ENCODE results near the gene ZC4H2. TPM values are rescaled to one million over a fixed set of nuclear protein-coding genes. Genes with fewer than 3 reads are reported as not detected.
A peak's percentile ranks its signal among the peaks of the same experiment; 100 is the strongest.

The ZC4H2 gene
- total and polyA plus RNA-seq, 2 of the 13 experiments (the other 11 are each of a cell fraction or from before 2014, with no cell fraction given), result 6.1 to 12.8 TPM

GRCh38 chrX:64994131-64994798, 18.0 kb upstream of the ZC4H2 start:
- H3K9ac ChIP-seq (ENCODE audit: insufficient read depth, low read depth, low read length), result no peak overlapping the region
- no peaks in the 10 kb centered on the region for H3K36me3 ChIP-seq (replicated peaks in 1 of 2; ENCODE audit: control insufficient read depth in 1 of 2, insufficient read depth in 2 of 2, low read length in 2 of 2)
- FAIRE-seq (no peak), DNase-seq (ENCODE audit: low spot score) (peak; percentile 10), ATAC-seq (no peak; the same call in 1 of the 3 replicates)
- H3K27ac ChIP-seq (ENCODE audit: extremely low read length, insufficient read depth, low read length), result no peak overlapping the region
- intact Hi-C loops (cut with micrococcal nuclease; ENCODE audit: unreplicated experiment), result no loop called here
- no peak overlapping the region for H2AFZ ChIP-seq (ENCODE audit: low read length)
- no peaks in the 10 kb centered on the region for H3K79me2 ChIP-seq (ENCODE audit: insufficient read depth, low read length)
- no peaks in the 10 kb centered on the region for H4K20me1 ChIP-seq (ENCODE audit: insufficient read depth, low read length)
- no peak overlapping the region for H3K4me3 ChIP-seq (replicated peaks in 1 of 3; ENCODE audit: insufficient read depth in 1 of 3, low read depth in 2 of 3, low read length in 3 of 3)
- no TSS peak for BruUV-seq (replicated peaks)
- in situ Hi-C loops (cut with HindIII; ENCODE audit: extremely low pct_ligation_motif_present, low pct_unique_long_range_greater_than_20kb), result no loop called here
- H3K4me1 ChIP-seq (ENCODE audit: insufficient read depth, low read length), result peaks cover 5% of the 10 kb centered on the region; the same call in 1 of the 2 replicates
- H3K9me3 ChIP-seq (ENCODE audit: low read length), result no peaks in the 10 kb centered on the region
- 5% methylated on average over 2 of the region's 2 CpGs for WGBS (ENCODE audit: low lambda C conversion rate)
- H3K27me3 ChIP-seq (ENCODE audit: control insufficient read depth in 1 of 2, insufficient read depth in 2 of 2, low read length in 2 of 2), result no peaks in the 10 kb centered on the region
- no peak overlapping the region for H3K4me2 ChIP-seq (ENCODE audit: low read depth, low read length)
- TF ChIP-seq CEBPB (IDR thresholded peaks at IDR 0.05; ENCODE audit: borderline replicate concordance, low read depth, low read length) (peak; percentile 47; the same call in 1 of the 2 replicates), NCOR1 (IDR thresholded peaks at IDR 0.05; ENCODE audit: borderline replicate concordance, low read length) (peak; percentile 61; the same call in 1 of the 2 replicates), ZIK1 (CRISPR knock-in tag; IDR thresholded peaks at IDR 0.05; ENCODE audit: borderline replicate concordance, low read depth) (no peak), RARA (CRISPR knock-in tag; IDR thresholded peaks at IDR 0.05) (peak; percentile 70), TBL1XR1 (IDR thresholded peaks at IDR 0.05; ENCODE audit: borderline replicate concordance, low read length, partially characterized antibody) (peak; percentile 74), SKI (IDR thresholded peaks at IDR 0.05; ENCODE audit: partially characterized antibody) (peak; percentile 64), ATF6 (CRISPR knock-in tag; conservative IDR thresholded peaks at IDR 0.05) (no peak), NFIC (IDR thresholded peaks at IDR 0.05; ENCODE audit: low read length) (0 out of 2 replicates have a peak, but pooled peaks have one; percentile 26), BCL6 (CRISPR knock-in tag; IDR thresholded peaks at IDR 0.05) (peak; percentile 15; the same call in 1 of the 2 replicates), ZNF326 (CRISPR knock-in tag; IDR thresholded peaks at IDR 0.05; ENCODE audit: borderline replicate concordance) (no peak)
- CTCF ChIA-PET (ENCODE audit: low intra/inter-chr PET ratio, low total read pairs), result no interaction called here
- POLR2A ChIA-PET, result no interaction called here
